HEK293 (cell line): ENCODE measurements around the gene KRTAP3-2.

ENCODE experiments used
- CTCF ChIA-PET: fragments of 350-600 bp; formaldehyde crosslinking; extraction: SDS; loops from one replicate; lab custom pipeline; 2021; ENCODE audit warnings: antibody characterized with exemption; lab: Yijun Ruan, JAX
- POLR2A ChIA-PET: fragments of 300-600 bp; formaldehyde crosslinking; extraction: SDS; loops from one replicate; lab custom pipeline; 2020; ENCODE audit warnings: antibody characterized with exemption, inconsistent platforms; lab: Yijun Ruan, JAX
- H3K27ac ChIP-seq: fragments of 200-500 bp; sonication (Bioruptor generic); 2 replicates; pipeline ENCODE4 v1.5.1; 2014; ENCODE audit warnings: low read depth, low read length, control low read depth, inconsistent platforms; ENCODE audit errors: extremely low read depth
- H3K36me3 ChIP-seq, 2 experiments: fragments of 200-500 bp in 1 of 2; sonication (Bioruptor generic) in 1 of 2; 1 replicate in 1 of 2; 2 replicates in 1 of 2; pipeline ENCODE4 v1.5.1; 2014 to 2017; ENCODE audit warnings: inconsistent platforms in 2 of 2, low read length in 2 of 2; ENCODE audit not compliant: control insufficient read depth in 2 of 2, insufficient read depth in 1 of 2
- H3K4me1 ChIP-seq: fragments of 200-500 bp; sonication (Bioruptor generic); 2 replicates; pipeline ENCODE4 v1.5.1; 2014; ENCODE audit warnings: mild to moderate bottlenecking, low read length, inconsistent platforms; ENCODE audit not compliant: control insufficient read depth, insufficient read depth
- H3K4me3 ChIP-seq: 2 replicates; pipeline ENCODE4 v1.5.1; 2011; ENCODE audit warnings: low read depth, mild to moderate bottlenecking, control low read depth, low read length, moderate library complexity
- H3K9me3 ChIP-seq: fragments of 200-500 bp; sonication (Bioruptor generic); 2 replicates; pipeline ENCODE4 v1.5.1; 2014; ENCODE audit warnings: low read depth, low read length, inconsistent platforms; ENCODE audit not compliant: control insufficient read depth, insufficient read depth
- BCL11A ChIP-seq: fragments of 450-650 bp; formaldehyde crosslinking; IDR thresholded peaks from 2 replicates; pipeline ENCODE4 v1.5.1; 2016; ENCODE audit warnings: low read depth, missing biosample characterization, missing genetic modification characterization
- IKZF3 ChIP-seq: fragments of 450-650 bp; IDR thresholded peaks from 2 replicates; pipeline ENCODE4 v1.5.0; 2018; ENCODE audit warnings: missing biosample characterization, mild to moderate bottlenecking, missing genetic modification characterization, moderate library complexity
- SALL2 ChIP-seq: fragments of 450-650 bp; formaldehyde crosslinking; IDR thresholded peaks from 2 replicates; pipeline ENCODE4 v1.5.0; 2017; ENCODE audit warnings: missing biosample characterization, mild to moderate bottlenecking, missing genetic modification characterization, borderline replicate concordance
- SCRT1 ChIP-seq: fragments of 450-650 bp; formaldehyde crosslinking; IDR thresholded peaks from 2 replicates; pipeline ENCODE4 v1.5.1; 2016; ENCODE audit warnings: missing biosample characterization, missing genetic modification characterization, borderline replicate concordance
- SCRT2 ChIP-seq: fragments of 450-650 bp; formaldehyde crosslinking; IDR thresholded peaks from 2 replicates; pipeline ENCODE4 v1.5.1; 2016; ENCODE audit warnings: missing biosample characterization, missing genetic modification characterization
- SETDB1 ChIP-seq: IDR thresholded peaks from one replicate; pipeline ENCODE4 v1.6.1; 2017; ENCODE audit warnings: mild to moderate bottlenecking, low read length, moderate library complexity, mixed read lengths; ENCODE audit not compliant: insufficient read length
- ZFP37 ChIP-seq: fragments of 450-650 bp; formaldehyde crosslinking; IDR thresholded peaks from 2 replicates; pipeline ENCODE4 v1.5.1; 2016; ENCODE audit warnings: missing biosample characterization, missing genetic modification characterization
- ZFP41 ChIP-seq: fragments of 450-650 bp; formaldehyde crosslinking; IDR thresholded peaks from 2 replicates; pipeline ENCODE4 v1.5.1; 2016; ENCODE audit warnings: missing biosample characterization, missing genetic modification characterization, borderline replicate concordance
- ZNF335 ChIP-seq: fragments of 450-650 bp; formaldehyde crosslinking; conservative IDR thresholded peaks from 2 replicates; pipeline ENCODE4 v1.5.1; 2016; ENCODE audit warnings: missing biosample characterization, missing genetic modification characterization
- ZNF341 ChIP-seq: fragments of 450-650 bp; formaldehyde crosslinking; IDR thresholded peaks from 2 replicates; pipeline ENCODE4; 2016; ENCODE audit warnings: low read depth, missing biosample characterization, missing genetic modification characterization
- ZNF350 ChIP-seq: fragments of 450-650 bp; formaldehyde crosslinking; IDR thresholded peaks from 2 replicates; pipeline ENCODE4 v1.5.0; 2017; ENCODE audit warnings: missing biosample characterization, mild to moderate bottlenecking, missing genetic modification characterization
- ZNF404 ChIP-seq: fragments of 450-650 bp; formaldehyde crosslinking; IDR thresholded peaks from 2 replicates; pipeline ENCODE4 v1.5.1; 2017; ENCODE audit warnings: missing biosample characterization, missing genetic modification characterization
- ZNF544 ChIP-seq: fragments of 450-650 bp; formaldehyde crosslinking; IDR thresholded peaks from 2 replicates; pipeline ENCODE4 v1.5.0; 2017; ENCODE audit warnings: missing biosample characterization, missing genetic modification characterization
- ZNF585B ChIP-seq: fragments of 450-650 bp; formaldehyde crosslinking; IDR thresholded peaks from 2 replicates; pipeline ENCODE4 v1.5.1; 2016; ENCODE audit warnings: missing biosample characterization, missing genetic modification characterization
- ZNF621 ChIP-seq: fragments of 450-650 bp; formaldehyde crosslinking; IDR thresholded peaks from 2 replicates; pipeline ENCODE4 v1.5.1; 2017; ENCODE audit warnings: missing biosample characterization, missing genetic modification characterization
- ZNF664 ChIP-seq: fragments of 450-650 bp; formaldehyde crosslinking; IDR thresholded peaks from 2 replicates; pipeline ENCODE4 v1.5.1; 2016; ENCODE audit warnings: missing biosample characterization, missing genetic modification characterization
- ZNF837 ChIP-seq: fragments of 450-650 bp; formaldehyde crosslinking; IDR thresholded peaks from 2 replicates; pipeline ENCODE4 v1.5.1; 2016; ENCODE audit warnings: missing biosample characterization, missing genetic modification characterization
- TF ChIP-seq, protein P1 (sequence below): fragments of 450-650 bp; formaldehyde crosslinking; IDR thresholded peaks from 2 replicates; pipeline ENCODE4 v1.5.1; 2016; ENCODE audit warnings: missing biosample characterization, missing genetic modification characterization
- TF ChIP-seq, protein P2 (sequence below): fragments of 450-650 bp; formaldehyde crosslinking; IDR thresholded peaks from 2 replicates; pipeline ENCODE4 v1.5.1; 2017; ENCODE audit warnings: missing biosample characterization, mild to moderate bottlenecking, missing genetic modification characterization, moderate library complexity
- TF ChIP-seq, protein P3 (sequence below): fragments of 450-650 bp; formaldehyde crosslinking; IDR thresholded peaks from 2 replicates; pipeline ENCODE4 v1.5.0; 2017; ENCODE audit warnings: missing biosample characterization, missing genetic modification characterization, borderline replicate concordance
- TF ChIP-seq, protein P4 (sequence below): fragments of 450-650 bp; formaldehyde crosslinking; IDR thresholded peaks from 2 replicates; pipeline ENCODE4 v1.5.1; 2016; ENCODE audit warnings: missing biosample characterization, missing genetic modification characterization

Gene KRTAP3-2

DNA sequence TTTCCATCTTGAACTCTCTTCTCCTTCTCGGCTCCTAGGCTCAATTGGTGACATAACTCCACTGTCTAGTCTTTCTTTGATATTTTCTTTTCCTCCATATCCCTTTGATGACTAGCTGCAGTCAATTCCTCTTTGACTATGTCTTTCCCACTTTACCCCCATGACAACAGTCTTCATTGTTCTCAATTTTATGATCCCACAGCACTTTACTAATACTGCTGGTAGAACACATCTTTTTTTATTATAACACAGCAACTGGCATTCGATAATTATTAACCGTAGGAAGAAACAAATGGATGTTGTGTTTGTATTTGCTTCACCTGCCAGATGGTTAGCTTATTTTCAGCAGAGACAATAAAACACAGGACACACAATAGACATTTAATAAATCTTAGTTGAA is 7.0 kb downstream of the KRTAP3-2 start:
- ChIA-PET CTCF (interaction anchor here (0.5 to 0.8 kb wide), 3 partner anchors 106 to 366 kb away, joined by 3 to 5 read pairs (median 4); no protein-coding TSS in a partner anchor), POLR2A (no interaction called here)
- H3K9me3 ChIP-seq, result no peaks in the 10 kb centered on the region
- no peaks in the 10 kb centered on the region for H3K4me1 ChIP-seq
- no peaks in the 10 kb centered on the region for H3K36me3 ChIP-seq
- no peak for TF ChIP-seq SALL2 (tag by site-specific recombination)
- TF ChIP-seq BCL11A (tag by site-specific recombination), result no peak
- no peak for TF ChIP-seq ZFP37 (tag by site-specific recombination)
- TF ChIP-seq SETDB1, result no peak
- TF ChIP-seq ZNF544, result no peak
- no peak overlapping the region for H3K27ac ChIP-seq
- H3K4me3 ChIP-seq, result no peak overlapping the region

DNA sequence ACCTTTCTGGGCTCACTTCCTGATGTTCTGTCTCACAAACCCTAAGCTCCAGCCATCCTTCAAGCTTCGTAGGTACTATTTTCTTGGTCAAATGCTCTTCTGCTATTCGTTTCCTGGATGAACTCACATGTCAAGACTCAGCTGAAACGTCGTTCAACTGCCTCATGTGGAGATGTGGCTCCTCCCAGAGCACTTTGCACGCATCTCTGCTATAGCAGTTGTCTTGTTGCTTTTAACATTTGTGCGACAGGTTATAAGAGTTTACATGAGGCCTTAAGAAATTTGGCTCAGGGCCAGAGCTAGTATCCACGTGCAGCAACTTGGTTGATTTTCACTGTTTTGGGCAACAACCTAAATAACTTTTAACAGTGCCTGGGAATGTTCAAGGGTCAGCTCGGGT is 12.8 kb downstream of the KRTAP3-2 start:
- POLR2A ChIA-PET, result no interaction called here
- CTCF ChIA-PET, result interaction anchor here (0.6 to 1.0 kb wide), 3 partner anchors 8 to 562 kb away, joined by 3 to 6 read pairs (median 4); no protein-coding TSS in a partner anchor
- Histone ChIP-seq H3K36me3 (no peaks in the 10 kb centered on the region), H3K9me3 (no peaks in the 10 kb centered on the region), H3K4me3 (no peak overlapping the region), H3K4me1 (no peaks in the 10 kb centered on the region), H3K27ac (no peak overlapping the region)
- no peak for TF ChIP-seq ZNF621 (tag by site-specific recombination)
- no peak for TF ChIP-seq ZNF404 (tag by site-specific recombination)
- TF ChIP-seq ZNF341 (tag by site-specific recombination), result no peak
- TF ChIP-seq, protein P1, sequence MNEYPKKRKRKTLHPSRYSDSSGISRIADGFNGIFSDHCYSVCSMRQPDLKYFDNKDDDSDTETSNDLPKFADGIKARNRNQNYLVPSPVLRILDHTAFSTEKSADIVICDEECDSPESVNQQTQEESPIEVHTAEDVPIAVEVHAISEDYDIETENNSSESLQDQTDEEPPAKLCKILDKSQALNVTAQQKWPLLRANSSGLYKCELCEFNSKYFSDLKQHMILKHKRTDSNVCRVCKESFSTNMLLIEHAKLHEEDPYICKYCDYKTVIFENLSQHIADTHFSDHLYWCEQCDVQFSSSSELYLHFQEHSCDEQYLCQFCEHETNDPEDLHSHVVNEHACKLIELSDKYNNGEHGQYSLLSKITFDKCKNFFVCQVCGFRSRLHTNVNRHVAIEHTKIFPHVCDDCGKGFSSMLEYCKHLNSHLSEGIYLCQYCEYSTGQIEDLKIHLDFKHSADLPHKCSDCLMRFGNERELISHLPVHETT (tag by site-specific recombination), result no peak
- TF ChIP-seq SCRT1, result peak; percentile 62; the same call in 1 of the 2 replicates
- peak; percentile 71 for TF ChIP-seq SCRT2 (tag by site-specific recombination)
- no peak for TF ChIP-seq ZNF664 (tag by site-specific recombination)

DNA sequence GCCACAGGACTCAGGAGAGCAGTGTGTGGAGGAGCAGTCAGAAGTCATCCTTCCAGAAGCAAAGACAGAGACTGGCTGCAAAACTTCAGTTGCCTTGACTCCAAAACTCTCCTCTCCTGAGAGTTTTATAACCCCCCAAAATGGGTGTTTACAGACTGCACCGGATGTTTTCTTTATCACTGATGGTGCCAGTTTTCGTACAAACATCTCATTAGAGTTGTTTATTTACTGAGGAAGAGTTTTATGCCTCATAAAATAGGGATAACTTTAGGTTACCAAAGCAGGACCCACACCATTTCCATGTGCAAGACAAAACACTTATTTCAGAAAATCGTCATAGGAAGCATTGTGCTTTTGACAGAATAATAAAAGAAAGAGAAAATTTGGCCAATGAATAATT is 15.5 kb downstream of the KRTAP3-2 start, which contains the start of gene KRT40:
Gene KRT40 (minus strand): TSS at position 101 of the 400 bp plus-strand sequence. CDS start 53 bp downstream, at position 48.
- no peak within 1 kb of the TSS for H3K4me3 ChIP-seq
- H3K36me3 ChIP-seq, result no peaks in the 10 kb centered on the region
- no peak for TF ChIP-seq ZNF585B (tag by site-specific recombination)
- TF ChIP-seq, protein P2, sequence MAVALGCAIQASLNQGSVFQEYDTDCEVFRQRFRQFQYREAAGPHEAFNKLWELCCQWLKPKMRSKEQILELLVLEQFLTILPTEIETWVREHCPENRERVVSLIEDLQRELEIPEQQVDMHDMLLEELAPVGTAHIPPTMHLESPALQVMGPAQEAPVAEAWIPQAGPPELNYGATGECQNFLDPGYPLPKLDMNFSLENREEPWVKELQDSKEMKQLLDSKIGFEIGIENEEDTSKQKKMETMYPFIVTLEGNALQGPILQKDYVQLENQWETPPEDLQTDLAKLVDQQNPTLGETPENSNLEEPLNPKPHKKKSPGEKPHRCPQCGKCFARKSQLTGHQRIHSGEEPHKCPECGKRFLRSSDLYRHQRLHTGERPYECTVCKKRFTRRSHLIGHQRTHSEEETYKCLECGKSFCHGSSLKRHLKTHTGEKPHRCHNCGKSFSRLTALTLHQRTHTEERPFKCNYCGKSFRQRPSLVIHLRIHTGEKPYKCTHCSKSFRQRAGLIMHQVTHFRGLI, result no peak
- TF ChIP-seq ZFP41 (tag by site-specific recombination), result no peak
- H3K27ac ChIP-seq, result no peak within 1 kb of the TSS
- ChIA-PET CTCF (interaction anchor here (1.1 kb wide), 1 partner anchor 565 kb away, joined by 3 read pairs; no protein-coding TSS in a partner anchor), POLR2A (no interaction called here)
- H3K9me3 ChIP-seq, result no peaks in the 10 kb centered on the region
- H3K4me1 ChIP-seq, result no peaks in the 10 kb centered on the region

DNA sequence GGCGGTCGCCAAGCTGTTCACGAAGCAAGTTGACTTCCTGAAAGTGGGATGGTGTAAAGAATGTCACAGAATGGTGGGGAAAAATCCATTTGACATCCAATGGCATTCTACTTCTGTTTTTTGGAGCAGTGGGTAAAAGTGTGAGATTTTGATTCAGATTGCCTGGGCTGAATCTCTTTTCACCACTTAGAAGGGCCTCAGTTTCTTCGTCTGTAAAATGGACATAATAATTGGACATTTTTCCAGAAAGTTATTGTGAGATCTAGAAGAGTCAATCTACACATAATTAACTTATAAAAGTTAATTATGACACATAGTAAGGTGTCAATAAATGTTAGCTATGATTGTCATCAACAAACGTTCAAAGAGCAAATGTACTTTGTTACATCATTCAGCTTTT is 18.6 kb downstream of the KRTAP3-2 start:
- H3K4me1 ChIP-seq, result no peaks in the 10 kb centered on the region
- H3K36me3 ChIP-seq, result no peaks in the 10 kb centered on the region
- ChIA-PET CTCF (interaction anchor here (0.6 to 0.8 kb wide), 3 partner anchors 17 to 571 kb away, joined by 3 read pairs; no protein-coding TSS in a partner anchor), POLR2A (no interaction called here)
- no peaks in the 10 kb centered on the region for H3K9me3 ChIP-seq
- no peak overlapping the region for H3K4me3 ChIP-seq
- no peak overlapping the region for H3K27ac ChIP-seq
- TF ChIP-seq ZNF335 (tag by site-specific recombination) (no peak), ZNF350 (tag by site-specific recombination) (no peak), ZNF837 (tag by site-specific recombination) (no peak), IKZF3 (tag by site-specific recombination) (no peak)
- TF ChIP-seq, protein P3, sequence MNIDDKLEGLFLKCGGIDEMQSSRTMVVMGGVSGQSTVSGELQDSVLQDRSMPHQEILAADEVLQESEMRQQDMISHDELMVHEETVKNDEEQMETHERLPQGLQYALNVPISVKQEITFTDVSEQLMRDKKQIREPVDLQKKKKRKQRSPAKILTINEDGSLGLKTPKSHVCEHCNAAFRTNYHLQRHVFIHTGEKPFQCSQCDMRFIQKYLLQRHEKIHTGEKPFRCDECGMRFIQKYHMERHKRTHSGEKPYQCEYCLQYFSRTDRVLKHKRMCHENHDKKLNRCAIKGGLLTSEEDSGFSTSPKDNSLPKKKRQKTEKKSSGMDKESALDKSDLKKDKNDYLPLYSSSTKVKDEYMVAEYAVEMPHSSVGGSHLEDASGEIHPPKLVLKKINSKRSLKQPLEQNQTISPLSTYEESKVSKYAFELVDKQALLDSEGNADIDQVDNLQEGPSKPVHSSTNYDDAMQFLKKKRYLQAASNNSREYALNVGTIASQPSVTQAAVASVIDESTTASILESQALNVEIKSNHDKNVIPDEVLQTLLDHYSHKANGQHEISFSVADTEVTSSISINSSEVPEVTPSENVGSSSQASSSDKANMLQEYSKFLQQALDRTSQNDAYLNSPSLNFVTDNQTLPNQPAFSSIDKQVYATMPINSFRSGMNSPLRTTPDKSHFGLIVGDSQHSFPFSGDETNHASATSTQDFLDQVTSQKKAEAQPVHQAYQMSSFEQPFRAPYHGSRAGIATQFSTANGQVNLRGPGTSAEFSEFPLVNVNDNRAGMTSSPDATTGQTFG (tag by site-specific recombination), result no peak
- TF ChIP-seq, protein P4, sequence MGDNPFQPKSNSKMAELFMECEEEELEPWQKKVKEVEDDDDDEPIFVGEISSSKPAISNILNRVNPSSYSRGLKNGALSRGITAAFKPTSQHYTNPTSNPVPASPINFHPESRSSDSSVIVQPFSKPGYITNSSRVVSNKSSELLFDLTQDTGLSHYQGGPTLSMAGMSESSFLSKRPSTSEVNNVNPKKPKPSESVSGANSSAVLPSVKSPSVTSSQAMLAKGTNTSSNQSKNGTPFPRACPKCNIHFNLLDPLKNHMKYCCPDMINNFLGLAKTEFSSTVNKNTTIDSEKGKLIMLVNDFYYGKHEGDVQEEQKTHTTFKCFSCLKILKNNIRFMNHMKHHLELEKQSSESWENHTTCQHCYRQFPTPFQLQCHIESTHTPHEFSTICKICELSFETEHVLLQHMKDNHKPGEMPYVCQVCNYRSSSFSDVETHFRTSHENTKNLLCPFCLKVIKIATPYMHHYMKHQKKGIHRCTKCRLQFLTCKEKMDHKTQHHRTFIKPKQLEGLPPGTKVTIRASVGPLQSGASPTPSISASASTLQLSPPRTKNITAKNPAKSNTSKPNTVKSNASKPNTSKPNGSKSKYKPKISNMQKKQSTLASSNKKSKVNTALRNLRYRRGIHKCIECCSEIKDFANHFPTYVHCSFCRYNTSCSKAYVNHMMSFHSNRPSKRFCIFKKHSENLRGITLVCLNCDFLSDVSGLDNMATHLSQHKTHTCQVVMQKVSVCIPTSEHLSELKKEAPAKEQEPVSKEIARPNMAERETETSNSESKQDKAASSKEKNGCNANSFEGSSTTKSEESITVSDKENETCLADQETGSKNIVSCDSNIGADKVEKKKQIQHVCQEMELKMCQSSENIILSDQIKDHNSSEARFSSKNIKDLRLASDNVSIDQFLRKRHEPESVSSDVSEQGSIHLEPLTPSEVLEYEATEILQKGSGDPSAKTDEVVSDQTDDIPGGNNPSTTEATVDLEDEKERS (tag by site-specific recombination), result no peak
